Retina (tissue), 1 donor: ENCODE results near the gene SAMD4A.

Experiments
- DNase-seq: peaks from one replicate; pipeline ENCODE4 v3.0.0-alpha.2; 2016

Gene SAMD4A

GRCh38 chr14:54807881-54808280 is 241.0 kb downstream of the SAMD4A start:
- no peak for DNase-seq

GRCh38 chr14:54808326-54809161 is 241.6 kb downstream of the SAMD4A start:
- DNase-seq, result no peak

- DNase-seq, result no peak
These were observed 242.8 kb downstream of the SAMD4A start for GRCh38 chr14:54809767-54810166.

GRCh38 chr14:54812617-54813016 is 245.7 kb downstream of the SAMD4A start:
- DNase-seq, result no peak

GRCh38 chr14:54813081-54813480 is 246.2 kb downstream of the SAMD4A start:
- DNase-seq, result no peak

GRCh38 chr14:54814076-54814475 is 247.1 kb downstream of the SAMD4A start:
- no peak for DNase-seq

GRCh38 chr14:54815016-54815415 is 248.1 kb downstream of the SAMD4A start:
- no peak for DNase-seq

GRCh38 chr14:54815515-54815914 is 248.6 kb downstream of the SAMD4A start:
- DNase-seq, result no peak

GRCh38 chr14:54816450-54816849 is 249.5 kb downstream of the SAMD4A start:
- no peak for DNase-seq

GRCh38 chr14:54817506-54817905 is 250.6 kb downstream of the SAMD4A start:
- DNase-seq, result no peak

GRCh38 chr14:54818201-54819133 is 251.5 kb downstream of the SAMD4A start:
- DNase-seq, result peak; percentile 69

- DNase-seq, result no peak
These were observed 255.8 kb downstream of the SAMD4A start for GRCh38 chr14:54822685-54823084.

- DNase-seq, result no peak
These were observed 257.0 kb downstream of the SAMD4A start for GRCh38 chr14:54823757-54824549.

- no peak for DNase-seq
These were observed 261.1 kb downstream of the SAMD4A start for GRCh38 chr14:54828037-54828436.

GRCh38 chr14:54829486-54830224 is 262.7 kb downstream of the SAMD4A start:
- DNase-seq, result no peak

- no peak for DNase-seq
These were observed 263.7 kb downstream of the SAMD4A start for GRCh38 chr14:54830650-54831049.

- DNase-seq, result no peak
These were observed 267.2 kb downstream of the SAMD4A start for GRCh38 chr14:54834081-54834480.

GRCh38 chr14:54834727-54835126 is 267.8 kb downstream of the SAMD4A start:
- DNase-seq, result no peak

GRCh38 chr14:54836231-54836630 is 269.3 kb downstream of the SAMD4A start:
- DNase-seq, result no peak

GRCh38 chr14:54837508-54838149 is 270.7 kb downstream of the SAMD4A start:
- DNase-seq, result no peak

- DNase-seq, result no peak
These were observed 272.1 kb downstream of the SAMD4A start for GRCh38 chr14:54838931-54839512.
